SJCRH30 (cell line): ENCODE results near the gene MFAP3L. TPM values are rescaled to one million over a fixed set of nuclear protein-coding genes. Genes with fewer than 3 reads are reported as not detected.
A peak's percentile ranks its signal among the peaks of the same experiment; 100 is the strongest.

ENCODE experiments used
- DNase-seq, 2 experiments: peaks; one replicate each; pipeline ENCODE4 v3.0.0-alpha.2; 2015 to 2020
- H3K27ac ChIP-seq: fragments of 250-450 bp; sonication (Bioruptor Pico); 2 replicates; pipeline ENCODE4 v1.5.1; 2020; ENCODE audit warnings: mild to moderate bottlenecking, moderate library complexity
- H3K27me3 ChIP-seq: fragments of 250-450 bp; sonication (Bioruptor Pico); 2 replicates; pipeline ENCODE4 v1.5.1; 2020; ENCODE audit warnings: mild to moderate bottlenecking, moderate library complexity
- H3K36me3 ChIP-seq: fragments of 250-450 bp; sonication (Bioruptor Pico); 2 replicates; pipeline ENCODE4 v1.5.1; 2020; ENCODE audit warnings: mild to moderate bottlenecking, moderate library complexity
- H3K4me1 ChIP-seq: fragments of 250-450 bp; sonication (Bioruptor Pico); 2 replicates; pipeline ENCODE4 v1.5.1; 2020; ENCODE audit warnings: mild to moderate bottlenecking, moderate library complexity
- H3K4me3 ChIP-seq: fragments of 250-450 bp; sonication (Bioruptor Pico); 2 replicates; pipeline ENCODE4 v1.5.1; 2020; ENCODE audit warnings: mild to moderate bottlenecking, moderate library complexity
- H3K9me3 ChIP-seq: fragments of 250-450 bp; sonication (Bioruptor Pico); replicated peaks from 2 replicates; pipeline ENCODE4 v1.5.1; 2020; ENCODE audit warnings: mild to moderate bottlenecking, moderate library complexity
- total RNA-seq: library from RNA; depleted of rRNA; stranded (reverse); fragments of >200 nt; shearing (Covaris generic); gene quantifications from 2 replicates; pipeline ENCODE4 v1.2.3, GENCODE V29; 2014

Gene MFAP3L
- total RNA-seq, 1 experiment from 2014 or later: 3.5 TPM

- H3K27ac ChIP-seq: no peak overlapping the region
- H3K4me1 ChIP-seq: peaks cover 4% of the 10 kb centered on the region; the same call in 1 of the 2 replicates
- no peak overlapping the region for H3K4me3 ChIP-seq
- no peak for DNase-seq
- no peaks in the 10 kb centered on the region for H3K36me3 ChIP-seq
- H3K9me3 ChIP-seq: no peaks in the 10 kb centered on the region
- H3K27me3 ChIP-seq: no peaks in the 10 kb centered on the region
Measured at GRCh38 chr4:170007113-170007512, 19.1 kb downstream of the MFAP3L start.

GRCh38 chr4:170005472-170005871, 20.7 kb downstream of the MFAP3L start:
- no peaks in the 10 kb centered on the region for H3K36me3 ChIP-seq
- DNase-seq: no peak
- H3K27me3 ChIP-seq: no peaks in the 10 kb centered on the region
- H3K9me3 ChIP-seq: no peaks in the 10 kb centered on the region
- no peak overlapping the region for H3K27ac ChIP-seq
- H3K4me1 ChIP-seq: peaks cover 6% of the 10 kb centered on the region
- no peak overlapping the region for H3K4me3 ChIP-seq

- no peaks in the 10 kb centered on the region for H3K27me3 ChIP-seq
- no peak overlapping the region for H3K4me3 ChIP-seq
- H3K27ac ChIP-seq: no peak overlapping the region
- H3K9me3 ChIP-seq: no peaks in the 10 kb centered on the region
- DNase-seq: peak in 1 of 2 experiments; percentile 12
- H3K36me3 ChIP-seq: no peaks in the 10 kb centered on the region
- peaks cover 6% of the 10 kb centered on the region for H3K4me1 ChIP-seq
Measured at GRCh38 chr4:170004651-170005295, 21.4 kb downstream of the MFAP3L start.

- DNase-seq: no peak
- Histone ChIP-seq H3K27me3 (no peaks in the 10 kb centered on the region), H3K4me3 (no peak overlapping the region), H3K4me1 (peaks cover 2% of the 10 kb centered on the region), H3K9me3 (no peaks in the 10 kb centered on the region), H3K36me3 (no peaks in the 10 kb centered on the region), H3K27ac (no peak overlapping the region)
Measured at GRCh38 chr4:170003071-170004070, 22.8 kb downstream of the MFAP3L start.

GRCh38 chr4:170001745-170002267, 24.4 kb downstream of the MFAP3L start:
- no peaks in the 10 kb centered on the region for H3K27me3 ChIP-seq
- no peak overlapping the region for H3K4me3 ChIP-seq
- peaks cover 2% of the 10 kb centered on the region; the same call in 1 of the 2 replicates for H3K4me1 ChIP-seq
- H3K9me3 ChIP-seq: no peaks in the 10 kb centered on the region
- peak in 1 of 2 experiments; percentile 40 for DNase-seq
- no peak overlapping the region for H3K27ac ChIP-seq
- H3K36me3 ChIP-seq: no peaks in the 10 kb centered on the region

GRCh38 chr4:170001011-170001744, 25.0 kb downstream of the MFAP3L start:
- Histone ChIP-seq H3K4me3 (no peak overlapping the region), H3K9me3 (no peaks in the 10 kb centered on the region), H3K36me3 (no peaks in the 10 kb centered on the region), H3K27ac (no peak overlapping the region), H3K27me3 (no peaks in the 10 kb centered on the region), H3K4me1 (peaks cover 2% of the 10 kb centered on the region; the same call in 1 of the 2 replicates)
- DNase-seq: no peak

GRCh38 chr4:169999923-170000322, 26.3 kb downstream of the MFAP3L start:
- Histone ChIP-seq H3K27me3 (no peaks in the 10 kb centered on the region), H3K36me3 (no peaks in the 10 kb centered on the region), H3K27ac (no peak overlapping the region), H3K4me3 (no peak overlapping the region), H3K9me3 (no peaks in the 10 kb centered on the region), H3K4me1 (peaks cover 2% of the 10 kb centered on the region; the same call in 1 of the 2 replicates)
- no peak for DNase-seq

GRCh38 chr4:169998981-169999380, 27.2 kb downstream of the MFAP3L start:
- peak; percentile 4 to 31 for DNase-seq
- no peak overlapping the region for H3K4me3 ChIP-seq
- H3K27ac ChIP-seq: no peak overlapping the region
- no peaks in the 10 kb centered on the region for H3K9me3 ChIP-seq
- H3K4me1 ChIP-seq: peaks cover 2% of the 10 kb centered on the region; the same call in 1 of the 2 replicates
- H3K27me3 ChIP-seq: no peaks in the 10 kb centered on the region
- no peaks in the 10 kb centered on the region for H3K36me3 ChIP-seq

GRCh38 chr4:169996379-169997240, 29.6 kb downstream of the MFAP3L start:
- Histone ChIP-seq H3K9me3 (no peaks in the 10 kb centered on the region), H3K4me3 (no peak overlapping the region), H3K27ac (no peak overlapping the region), H3K36me3 (no peaks in the 10 kb centered on the region), H3K4me1 (no peaks in the 10 kb centered on the region; the same call in 1 of the 2 replicates), H3K27me3 (no peaks in the 10 kb centered on the region)
- no peak for DNase-seq

GRCh38 chr4:169993531-169993930, 32.7 kb downstream of the MFAP3L start:
- H3K4me1 ChIP-seq: no peaks in the 10 kb centered on the region

GRCh38 chr4:169988252-169988651, 37.9 kb downstream of the MFAP3L start:
- no peaks in the 10 kb centered on the region for H3K9me3 ChIP-seq
- DNase-seq: no peak
- H3K27me3 ChIP-seq: no peaks in the 10 kb centered on the region
- no peak overlapping the region for H3K27ac ChIP-seq
- H3K4me1 ChIP-seq: peaks cover 17% of the 10 kb centered on the region
- H3K4me3 ChIP-seq: no peak overlapping the region
- H3K36me3 ChIP-seq: no peaks in the 10 kb centered on the region

More at GRCh38 chr4:169993531-169993930, 32.7 kb downstream of the MFAP3L start:
- Histone ChIP-seq H3K9me3 (no peaks in the 10 kb centered on the region), H3K36me3 (no peaks in the 10 kb centered on the region), H3K4me3 (no peak overlapping the region), H3K27ac (no peak overlapping the region), H3K27me3 (no peaks in the 10 kb centered on the region)
- DNase-seq: no peak

- H3K27me3 ChIP-seq: no peaks in the 10 kb centered on the region
- H3K4me3 ChIP-seq: no peak overlapping the region
- peaks cover 17% of the 10 kb centered on the region for H3K4me1 ChIP-seq
- no peak for DNase-seq
- no peak overlapping the region for H3K27ac ChIP-seq
- no peaks in the 10 kb centered on the region for H3K36me3 ChIP-seq
- H3K9me3 ChIP-seq: no peaks in the 10 kb centered on the region
Measured at GRCh38 chr4:169987327-169988228, 38.6 kb downstream of the MFAP3L start.

- DNase-seq: no peak
- Histone ChIP-seq H3K27ac (no peak overlapping the region), H3K9me3 (no peaks in the 10 kb centered on the region), H3K27me3 (no peaks in the 10 kb centered on the region), H3K4me1 (peaks cover 23% of the 10 kb centered on the region), H3K36me3 (no peaks in the 10 kb centered on the region), H3K4me3 (no peak overlapping the region)
Measured at GRCh38 chr4:169986369-169986768, 39.8 kb downstream of the MFAP3L start.
